ENCODE data around the gene HOXA3.

HOXA3 gene

DNA sequence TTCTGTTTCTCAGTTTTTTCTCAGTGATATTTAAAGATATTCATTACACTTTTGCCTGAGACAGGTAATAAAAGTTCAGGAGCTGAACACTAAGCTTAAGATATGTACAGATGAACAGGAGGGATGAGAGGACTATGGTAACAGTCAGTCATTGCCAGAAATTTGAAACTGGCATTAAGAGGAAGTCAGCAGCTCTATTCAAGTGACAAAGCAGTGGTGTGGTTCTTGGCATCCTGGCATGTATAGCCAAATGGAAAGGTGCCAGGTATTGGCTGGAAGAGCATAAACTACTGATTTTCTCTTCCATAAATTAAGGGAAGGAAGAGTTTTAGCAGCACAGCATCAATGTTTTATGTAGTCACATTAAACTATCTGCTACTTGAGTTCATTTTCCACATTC, 79.3 kb downstream of the HOXA3 start:
- ATAC-seq = no peak
- TF ChIP-seq, protein P1, sequence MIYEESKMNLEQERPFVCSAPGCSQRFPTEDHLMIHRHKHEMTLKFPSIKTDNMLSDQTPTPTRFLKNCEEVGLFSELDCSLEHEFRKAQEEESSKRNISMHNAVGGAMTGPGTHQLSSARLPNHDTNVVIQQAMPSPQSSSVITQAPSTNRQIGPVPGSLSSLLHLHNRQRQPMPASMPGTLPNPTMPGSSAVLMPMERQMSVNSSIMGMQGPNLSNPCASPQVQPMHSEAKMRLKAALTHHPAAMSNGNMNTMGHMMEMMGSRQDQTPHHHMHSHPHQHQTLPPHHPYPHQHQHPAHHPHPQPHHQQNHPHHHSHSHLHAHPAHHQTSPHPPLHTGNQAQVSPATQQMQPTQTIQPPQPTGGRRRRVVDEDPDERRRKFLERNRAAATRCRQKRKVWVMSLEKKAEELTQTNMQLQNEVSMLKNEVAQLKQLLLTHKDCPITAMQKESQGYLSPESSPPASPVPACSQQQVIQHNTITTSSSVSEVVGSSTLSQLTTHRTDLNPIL (CRISPR knock-in tag; IDR thresholded peaks at IDR 0.05; ENCODE audit: low read depth) = no peak
- TF ChIP-seq RARB (CRISPR knock-in tag; IDR thresholded peaks at IDR 0.05) (no peak), ZNF8 (CRISPR knock-in tag; IDR thresholded peaks at IDR 0.05) (no peak)
- TF ChIP-seq, protein P2, sequence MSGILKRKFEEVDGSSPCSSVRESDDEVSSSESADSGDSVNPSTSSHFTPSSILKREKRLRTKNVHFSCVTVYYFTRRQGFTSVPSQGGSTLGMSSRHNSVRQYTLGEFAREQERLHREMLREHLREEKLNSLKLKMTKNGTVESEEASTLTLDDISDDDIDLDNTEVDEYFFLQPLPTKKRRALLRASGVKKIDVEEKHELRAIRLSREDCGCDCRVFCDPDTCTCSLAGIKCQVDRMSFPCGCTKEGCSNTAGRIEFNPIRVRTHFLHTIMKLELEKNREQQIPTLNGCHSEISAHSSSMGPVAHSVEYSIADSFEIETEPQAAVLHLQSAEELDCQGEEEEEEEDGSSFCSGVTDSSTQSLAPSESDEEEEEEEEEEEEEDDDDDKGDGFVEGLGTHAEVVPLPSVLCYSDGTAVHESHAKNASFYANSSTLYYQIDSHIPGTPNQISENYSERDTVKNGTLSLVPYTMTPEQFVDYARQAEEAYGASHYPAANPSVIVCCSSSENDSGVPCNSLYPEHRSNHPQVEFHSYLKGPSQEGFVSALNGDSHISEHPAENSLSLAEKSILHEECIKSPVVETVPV (CRISPR knock-in tag; IDR thresholded peaks at IDR 0.05) = no peak

DNA sequence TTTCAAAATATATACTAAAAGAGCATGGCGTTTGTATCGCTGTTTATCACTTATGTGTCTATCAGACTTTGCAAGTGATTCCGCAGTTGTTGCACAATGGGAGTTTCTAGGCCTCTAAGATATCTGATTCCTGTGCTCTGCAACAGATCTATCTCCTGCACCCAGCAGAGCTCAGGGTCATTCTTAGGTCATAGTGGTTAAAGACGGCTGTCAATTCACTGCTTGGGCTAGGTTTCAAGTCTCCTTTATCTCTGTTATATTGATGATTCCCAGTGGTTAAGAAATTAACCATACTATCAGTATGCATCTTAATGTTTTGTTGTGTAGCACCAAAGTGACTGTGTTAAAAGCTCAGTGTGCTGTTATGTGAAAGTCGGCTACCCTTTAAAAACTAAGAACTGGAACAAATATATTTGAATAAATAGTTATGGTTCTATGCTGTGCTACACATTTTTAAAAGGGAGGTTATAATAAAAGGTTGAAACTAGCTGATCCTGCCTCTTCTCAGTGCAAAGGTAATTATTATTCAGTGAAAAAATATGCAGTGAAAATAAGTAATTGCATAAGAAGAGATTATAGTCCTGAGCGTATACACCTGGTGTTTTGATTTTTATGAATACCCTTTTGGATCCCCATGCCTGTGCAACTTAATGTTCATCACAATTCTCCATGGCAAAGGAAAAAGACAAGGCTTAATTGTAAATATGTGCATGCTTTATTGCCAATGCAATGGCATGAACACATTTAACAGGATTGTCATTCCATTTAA, 80.6 kb downstream of the HOXA3 start:
- no peak for ATAC-seq
- TF ChIP-seq, protein P3, sequence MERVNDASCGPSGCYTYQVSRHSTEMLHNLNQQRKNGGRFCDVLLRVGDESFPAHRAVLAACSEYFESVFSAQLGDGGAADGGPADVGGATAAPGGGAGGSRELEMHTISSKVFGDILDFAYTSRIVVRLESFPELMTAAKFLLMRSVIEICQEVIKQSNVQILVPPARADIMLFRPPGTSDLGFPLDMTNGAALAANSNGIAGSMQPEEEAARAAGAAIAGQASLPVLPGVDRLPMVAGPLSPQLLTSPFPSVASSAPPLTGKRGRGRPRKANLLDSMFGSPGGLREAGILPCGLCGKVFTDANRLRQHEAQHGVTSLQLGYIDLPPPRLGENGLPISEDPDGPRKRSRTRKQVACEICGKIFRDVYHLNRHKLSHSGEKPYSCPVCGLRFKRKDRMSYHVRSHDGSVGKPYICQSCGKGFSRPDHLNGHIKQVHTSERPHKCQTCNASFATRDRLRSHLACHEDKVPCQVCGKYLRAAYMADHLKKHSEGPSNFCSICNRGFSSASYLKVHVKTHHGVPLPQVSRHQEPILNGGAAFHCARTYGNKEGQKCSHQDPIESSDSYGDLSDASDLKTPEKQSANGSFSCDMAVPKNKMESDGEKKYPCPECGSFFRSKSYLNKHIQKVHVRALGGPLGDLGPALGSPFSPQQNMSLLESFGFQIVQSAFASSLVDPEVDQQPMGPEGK (CRISPR knock-in tag; IDR thresholded peaks at IDR 0.05; ENCODE audit: borderline replicate concordance) = no peak
- no peak for TF ChIP-seq ZFP3 (CRISPR knock-in tag; IDR thresholded peaks at IDR 0.05)
- no peak for TF ChIP-seq BACH2 (CRISPR knock-in tag; IDR thresholded peaks at IDR 0.05; ENCODE audit: borderline replicate concordance)
- TF ChIP-seq CSDC2 (CRISPR knock-in tag; IDR thresholded peaks at IDR 0.05) = no peak
- TF ChIP-seq, protein P1 (CRISPR knock-in tag; IDR thresholded peaks at IDR 0.05; ENCODE audit: low read depth) = no peak
- TF ChIP-seq GLIS3 (CRISPR knock-in tag; IDR thresholded peaks at IDR 0.05) = no peak
- no peak for TF ChIP-seq SNAI2 (CRISPR knock-in tag; IDR thresholded peaks at IDR 0.05)
- no peak for TF ChIP-seq ARNTL (CRISPR knock-in tag; IDR thresholded peaks at IDR 0.05; ENCODE audit: borderline replicate concordance, low read depth)
- TF ChIP-seq ZNF565 (CRISPR knock-in tag; conservative IDR thresholded peaks at IDR 0.05; ENCODE audit: low read depth) = no peak
- TF ChIP-seq, protein P4, sequence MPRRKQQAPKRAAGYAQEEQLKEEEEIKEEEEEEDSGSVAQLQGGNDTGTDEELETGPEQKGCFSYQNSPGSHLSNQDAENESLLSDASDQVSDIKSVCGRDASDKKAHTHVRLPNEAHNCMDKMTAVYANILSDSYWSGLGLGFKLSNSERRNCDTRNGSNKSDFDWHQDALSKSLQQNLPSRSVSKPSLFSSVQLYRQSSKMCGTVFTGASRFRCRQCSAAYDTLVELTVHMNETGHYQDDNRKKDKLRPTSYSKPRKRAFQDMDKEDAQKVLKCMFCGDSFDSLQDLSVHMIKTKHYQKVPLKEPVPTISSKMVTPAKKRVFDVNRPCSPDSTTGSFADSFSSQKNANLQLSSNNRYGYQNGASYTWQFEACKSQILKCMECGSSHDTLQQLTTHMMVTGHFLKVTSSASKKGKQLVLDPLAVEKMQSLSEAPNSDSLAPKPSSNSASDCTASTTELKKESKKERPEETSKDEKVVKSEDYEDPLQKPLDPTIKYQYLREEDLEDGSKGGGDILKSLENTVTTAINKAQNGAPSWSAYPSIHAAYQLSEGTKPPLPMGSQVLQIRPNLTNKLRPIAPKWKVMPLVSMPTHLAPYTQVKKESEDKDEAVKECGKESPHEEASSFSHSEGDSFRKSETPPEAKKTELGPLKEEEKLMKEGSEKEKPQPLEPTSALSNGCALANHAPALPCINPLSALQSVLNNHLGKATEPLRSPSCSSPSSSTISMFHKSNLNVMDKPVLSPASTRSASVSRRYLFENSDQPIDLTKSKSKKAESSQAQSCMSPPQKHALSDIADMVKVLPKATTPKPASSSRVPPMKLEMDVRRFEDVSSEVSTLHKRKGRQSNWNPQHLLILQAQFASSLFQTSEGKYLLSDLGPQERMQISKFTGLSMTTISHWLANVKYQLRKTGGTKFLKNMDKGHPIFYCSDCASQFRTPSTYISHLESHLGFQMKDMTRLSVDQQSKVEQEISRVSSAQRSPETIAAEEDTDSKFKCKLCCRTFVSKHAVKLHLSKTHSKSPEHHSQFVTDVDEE (CRISPR knock-in tag; IDR thresholded peaks at IDR 0.05) = no peak
- TF ChIP-seq, protein P5, sequence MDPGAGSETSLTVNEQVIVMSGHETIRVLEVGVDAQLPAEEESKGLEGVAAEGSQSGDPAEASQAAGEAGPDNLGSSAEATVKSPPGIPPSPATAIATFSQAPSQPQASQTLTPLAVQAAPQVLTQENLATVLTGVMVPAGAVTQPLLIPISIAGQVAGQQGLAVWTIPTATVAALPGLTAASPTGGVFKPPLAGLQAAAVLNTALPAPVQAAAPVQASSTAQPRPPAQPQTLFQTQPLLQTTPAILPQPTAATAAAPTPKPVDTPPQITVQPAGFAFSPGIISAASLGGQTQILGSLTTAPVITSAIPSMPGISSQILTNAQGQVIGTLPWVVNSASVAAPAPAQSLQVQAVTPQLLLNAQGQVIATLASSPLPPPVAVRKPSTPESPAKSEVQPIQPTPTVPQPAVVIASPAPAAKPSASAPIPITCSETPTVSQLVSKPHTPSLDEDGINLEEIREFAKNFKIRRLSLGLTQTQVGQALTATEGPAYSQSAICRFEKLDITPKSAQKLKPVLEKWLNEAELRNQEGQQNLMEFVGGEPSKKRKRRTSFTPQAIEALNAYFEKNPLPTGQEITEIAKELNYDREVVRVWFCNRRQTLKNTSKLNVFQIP (CRISPR knock-in tag; IDR thresholded peaks at IDR 0.05; ENCODE audit: borderline replicate concordance, low read depth) = no peak
- TF ChIP-seq ZNF70 (CRISPR knock-in tag; IDR thresholded peaks at IDR 0.05) = no peak
- TF ChIP-seq ISL1 (CRISPR knock-in tag; IDR thresholded peaks at IDR 0.05) = no peak
- no peak for TF ChIP-seq TOX (CRISPR knock-in tag; IDR thresholded peaks at IDR 0.05; ENCODE audit: borderline replicate concordance)

DNA sequence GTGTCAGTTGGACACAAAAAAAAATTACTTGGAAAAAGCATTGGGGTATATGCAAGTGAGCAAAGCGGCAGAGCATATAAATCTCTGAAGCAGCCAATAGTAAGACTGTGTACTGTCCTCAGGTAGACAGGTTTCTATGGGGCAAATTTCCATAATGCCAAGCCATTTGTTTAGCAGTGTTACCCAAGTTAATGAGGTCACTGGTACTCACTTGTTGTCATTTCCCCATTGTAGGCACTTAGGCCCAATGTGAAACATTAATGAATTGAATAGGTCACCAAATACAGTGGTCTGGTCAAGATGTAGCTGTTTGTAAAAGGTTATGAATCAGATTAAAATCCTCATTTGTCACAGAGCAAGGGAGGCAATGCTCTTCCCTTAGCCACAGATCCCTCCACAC, 84.1 kb downstream of the HOXA3 start:
- no peak for ATAC-seq
- no peak for TF ChIP-seq ARNTL (CRISPR knock-in tag; IDR thresholded peaks at IDR 0.05; ENCODE audit: borderline replicate concordance, low read depth)
- no peak for TF ChIP-seq ZNF8 (CRISPR knock-in tag; IDR thresholded peaks at IDR 0.05)
- TF ChIP-seq, protein P1 (CRISPR knock-in tag; IDR thresholded peaks at IDR 0.05; ENCODE audit: low read depth) = no peak
- TF ChIP-seq ZNF565 (CRISPR knock-in tag; conservative IDR thresholded peaks at IDR 0.05; ENCODE audit: low read depth) = no peak
- TF ChIP-seq ZFP3 (CRISPR knock-in tag; IDR thresholded peaks at IDR 0.05) = no peak
- TF ChIP-seq CSDC2 (CRISPR knock-in tag; IDR thresholded peaks at IDR 0.05) = no peak
- TF ChIP-seq RARB (CRISPR knock-in tag; IDR thresholded peaks at IDR 0.05) = no peak
- no peak for TF ChIP-seq ZFP30 (CRISPR knock-in tag; IDR thresholded peaks at IDR 0.05)
- TF ChIP-seq OSR1 (CRISPR knock-in tag; IDR thresholded peaks at IDR 0.05) = no peak
- TF ChIP-seq, protein P5 (CRISPR knock-in tag; IDR thresholded peaks at IDR 0.05; ENCODE audit: borderline replicate concordance, low read depth) = no peak
- no peak for TF ChIP-seq TOX (CRISPR knock-in tag; IDR thresholded peaks at IDR 0.05; ENCODE audit: borderline replicate concordance)
- TF ChIP-seq, protein P3 (CRISPR knock-in tag; IDR thresholded peaks at IDR 0.05; ENCODE audit: borderline replicate concordance) = no peak
